Memory B cell (primary cell): ENCODE results near the gene ATP2A1.

Experiments
- ATAC-seq: fragments of 150-1000 bp; cut with Tn5 transposase; 2 replicates; pipeline ENCODE4 v1.10.0; 2021; ENCODE audit warnings: low read depth, mild to moderate bottlenecking, moderate library complexity
- DNase-seq, 2 donors: peaks; one replicate each; pipeline ENCODE4 v3.0.0; 2022; ENCODE audit warnings: low spot score in 2 of 2
- H3K27ac Mint-ChIP-seq: one replicate; pipeline ENCODE4 v1.8.0; 2022; ENCODE audit warnings: mild to moderate bottlenecking, moderate library complexity, mixed read lengths
- H3K27me3 Mint-ChIP-seq: one replicate; pipeline ENCODE4 v1.8.0; 2022; ENCODE audit warnings: mixed read lengths
- H3K36me3 Mint-ChIP-seq: one replicate; pipeline ENCODE4 v1.8.0; 2022; ENCODE audit warnings: mild to moderate bottlenecking, mixed read lengths
- H3K4me1 Mint-ChIP-seq: one replicate; pipeline ENCODE4 v1.8.0; 2022; ENCODE audit warnings: mixed read lengths
- H3K4me3 Mint-ChIP-seq: one replicate; pipeline ENCODE4 v1.8.0; 2022; ENCODE audit warnings: mild to moderate bottlenecking, moderate library complexity, mixed read lengths
- H3K9me3 Mint-ChIP-seq: one replicate; pipeline ENCODE4 v1.8.0; 2022; ENCODE audit warnings: mixed read lengths

Gene ATP2A1

DNA sequence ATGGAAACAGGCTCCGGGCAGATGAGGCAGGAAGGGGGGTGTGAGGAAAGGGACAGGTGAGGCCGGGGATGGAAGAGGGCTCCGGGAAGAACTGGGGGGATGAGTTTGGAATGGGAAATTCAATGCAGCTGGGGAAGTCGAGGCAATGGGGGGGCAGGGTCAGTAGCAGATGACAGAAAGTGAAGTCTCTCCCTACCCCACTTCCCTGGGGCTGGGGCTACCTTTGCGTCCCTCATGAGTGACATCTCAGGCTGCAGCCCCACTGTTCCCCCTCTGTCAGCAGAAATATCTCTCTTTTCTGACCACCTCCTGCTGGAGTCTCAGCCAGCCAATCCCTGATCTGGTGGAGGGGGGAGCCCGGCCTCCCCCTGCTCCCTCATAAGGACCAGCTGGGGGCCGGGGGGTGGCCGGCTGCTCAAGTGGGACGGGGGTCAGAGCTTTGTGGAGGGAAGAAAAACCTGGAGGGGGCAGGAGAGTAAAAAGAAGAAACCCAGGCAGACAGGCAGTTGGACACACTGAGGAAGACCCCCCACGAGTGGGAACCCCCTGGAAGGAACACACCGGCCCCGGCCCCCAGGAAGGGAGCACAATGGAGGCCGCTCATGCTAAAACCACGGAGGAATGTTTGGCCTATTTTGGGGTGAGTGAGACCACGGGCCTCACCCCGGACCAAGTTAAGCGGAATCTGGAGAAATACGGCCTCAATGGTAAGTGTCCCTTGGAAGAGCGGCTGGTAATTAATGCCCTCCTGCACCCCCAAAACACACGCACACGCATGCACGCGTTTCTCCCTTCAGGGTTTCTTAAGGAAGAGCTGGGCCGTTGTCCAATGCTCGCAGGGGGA lies at the start of gene ATP2A1:
Gene ATP2A1 (plus strand): TSS at position 406 of the 844 bp plus-strand sequence. CDS start 184 bp downstream, at position 590.
- Mint-ChIP-seq H3K27ac (no peak within 1 kb of the TSS), H3K36me3 (peaks cover 2% of the 10 kb centered on the region), H3K27me3 (peaks cover 11% of the 10 kb centered on the region), H3K9me3 (no peaks in the 10 kb centered on the region), H3K4me3 (peak within 1 kb of the TSS; percentile 87), H3K4me1 (peaks cover 16% of the 10 kb centered on the region)
- DNase-seq, result no peak
- no peak for ATAC-seq

DNA sequence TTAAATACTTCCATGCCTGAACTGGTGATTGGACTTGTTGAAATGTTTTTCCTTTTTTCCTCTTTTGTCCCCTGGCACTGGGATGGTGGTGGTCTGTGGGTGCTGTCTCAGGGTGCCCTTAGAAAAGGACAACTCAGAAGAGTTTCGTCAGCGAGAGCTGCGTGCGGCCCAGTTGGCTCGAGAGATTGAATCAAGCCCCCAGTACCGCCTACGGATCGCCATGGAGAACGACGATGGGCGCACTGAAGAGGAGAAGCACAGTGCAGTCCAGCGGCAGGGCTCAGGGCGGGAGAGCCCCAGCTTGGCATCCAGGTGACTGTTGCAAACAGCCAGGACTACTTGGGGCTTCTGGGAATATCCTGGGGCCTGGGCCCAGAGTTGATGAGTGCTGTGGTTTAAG lies 48.5 kb upstream of the ATP2A1 start:
- H3K36me3 Mint-ChIP-seq, result peaks cover 46% of the 10 kb centered on the region
- H3K27ac Mint-ChIP-seq, result no peak overlapping the region
- peaks cover 11% of the 10 kb centered on the region for H3K4me1 Mint-ChIP-seq
- ATAC-seq, result no peak
- DNase-seq, result no peak
- no peaks in the 10 kb centered on the region for H3K9me3 Mint-ChIP-seq
- H3K27me3 Mint-ChIP-seq, result no peaks in the 10 kb centered on the region
- no peak overlapping the region for H3K4me3 Mint-ChIP-seq

DNA sequence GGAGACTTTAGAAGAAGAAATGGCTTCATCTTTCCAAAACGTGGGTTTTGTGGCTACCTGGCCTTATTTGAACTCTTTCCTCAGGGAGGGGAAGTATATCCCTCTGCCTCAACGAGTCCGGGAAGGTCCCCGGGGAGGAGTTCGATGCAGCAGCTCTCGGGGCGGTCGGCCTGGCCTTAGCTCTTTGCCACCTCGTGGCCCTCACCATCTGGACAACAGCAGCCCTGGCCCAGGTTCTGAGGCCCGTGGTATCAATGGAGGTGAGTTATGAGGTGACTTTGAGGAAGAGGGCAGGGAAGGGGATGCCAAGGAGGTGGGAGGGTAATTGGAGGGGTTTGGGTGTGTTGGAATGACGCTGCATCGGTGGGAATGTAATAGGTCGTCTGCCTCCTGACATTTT lies 47.8 kb upstream of the ATP2A1 start:
- Mint-ChIP-seq H3K36me3 (peaks cover 48% of the 10 kb centered on the region), H3K9me3 (no peaks in the 10 kb centered on the region), H3K27me3 (no peaks in the 10 kb centered on the region), H3K4me3 (no peak overlapping the region), H3K27ac (no peak overlapping the region), H3K4me1 (peaks cover 7% of the 10 kb centered on the region)
- ATAC-seq, result no peak
- DNase-seq, result no peak

DNA sequence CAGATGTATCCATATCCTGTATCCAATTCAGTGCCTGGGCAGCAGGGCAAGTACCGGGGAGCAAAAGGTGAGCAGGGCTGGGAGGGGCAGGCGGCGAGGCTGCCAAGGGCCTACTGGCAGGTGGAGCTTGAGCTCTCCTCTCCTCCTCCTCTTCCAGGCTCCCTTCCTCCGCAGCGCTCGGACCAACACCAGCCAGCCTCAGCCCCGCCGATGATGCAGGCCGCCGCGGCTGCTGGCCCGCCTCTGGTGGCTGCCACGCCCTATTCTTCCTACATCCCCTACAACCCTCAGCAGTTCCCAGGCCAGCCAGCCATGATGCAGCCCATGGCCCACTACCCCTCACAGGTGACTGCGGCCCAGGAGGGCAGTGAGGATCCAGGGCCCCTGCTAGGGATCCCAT lies 43.9 kb upstream of the ATP2A1 start:
- no peaks in the 10 kb centered on the region for H3K9me3 Mint-ChIP-seq

DNA sequence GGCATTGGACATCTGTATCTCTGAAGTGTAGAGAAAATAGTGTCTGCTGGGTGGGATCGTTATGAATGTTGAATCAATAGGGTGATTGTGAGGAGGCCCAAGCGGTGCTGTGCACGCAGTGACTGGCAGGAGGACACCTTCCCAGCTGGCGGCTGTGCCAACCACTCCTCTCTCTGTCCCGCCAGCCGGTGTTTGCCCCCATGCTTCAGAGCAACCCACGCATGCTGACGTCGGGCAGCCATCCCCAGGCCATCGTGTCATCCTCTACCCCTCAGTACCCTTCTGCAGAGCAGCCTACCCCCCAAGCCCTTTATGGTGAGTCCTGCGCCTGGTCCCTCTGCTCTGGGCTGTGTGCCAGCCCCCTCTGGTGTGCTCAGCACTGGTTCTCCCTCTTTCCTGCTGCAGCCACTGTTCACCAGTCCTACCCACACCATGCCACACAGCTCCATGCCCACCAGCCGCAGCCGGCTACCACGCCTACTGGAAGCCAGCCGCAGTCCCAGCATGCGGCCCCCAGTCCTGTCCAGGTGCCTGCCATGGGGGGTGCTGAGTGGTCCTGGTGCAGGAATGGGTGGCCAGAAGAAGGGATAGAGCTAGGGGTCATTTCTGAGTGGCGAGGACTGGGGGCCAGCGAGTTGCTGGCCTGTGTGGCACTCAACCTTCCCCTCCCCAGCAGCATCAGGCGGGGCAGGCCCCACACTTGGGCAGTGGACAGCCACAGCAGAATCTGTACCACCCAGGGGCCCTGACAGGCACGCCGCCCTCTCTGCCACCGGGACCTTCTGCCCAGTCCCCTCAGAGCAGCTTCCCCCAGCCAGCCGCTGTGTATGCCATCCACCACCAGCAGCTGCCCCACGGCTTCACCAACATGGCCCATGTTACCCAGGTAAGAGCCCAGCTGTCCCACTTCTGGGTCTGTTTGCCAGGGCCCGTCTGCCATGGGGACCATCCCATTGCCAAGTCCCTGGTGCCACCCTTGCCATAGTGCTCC lies 43.1 kb upstream of the ATP2A1 start:
- Mint-ChIP-seq H3K4me1 (peaks cover 2% of the 10 kb centered on the region), H3K27ac (no peak overlapping the region), H3K36me3 (peaks cover 43% of the 10 kb centered on the region), H3K4me3 (no peak overlapping the region), H3K9me3 (no peaks in the 10 kb centered on the region), H3K27me3 (no peaks in the 10 kb centered on the region)
- DNase-seq (no peak), ATAC-seq (no peak)

More for the DNA sequence above, 43.9 kb upstream of the ATP2A1 start:
- Mint-ChIP-seq H3K4me3 (no peak overlapping the region), H3K4me1 (peaks cover 2% of the 10 kb centered on the region), H3K36me3 (peaks cover 45% of the 10 kb centered on the region), H3K27me3 (no peaks in the 10 kb centered on the region), H3K27ac (no peak overlapping the region)
- DNase-seq (no peak), ATAC-seq (no peak)

DNA sequence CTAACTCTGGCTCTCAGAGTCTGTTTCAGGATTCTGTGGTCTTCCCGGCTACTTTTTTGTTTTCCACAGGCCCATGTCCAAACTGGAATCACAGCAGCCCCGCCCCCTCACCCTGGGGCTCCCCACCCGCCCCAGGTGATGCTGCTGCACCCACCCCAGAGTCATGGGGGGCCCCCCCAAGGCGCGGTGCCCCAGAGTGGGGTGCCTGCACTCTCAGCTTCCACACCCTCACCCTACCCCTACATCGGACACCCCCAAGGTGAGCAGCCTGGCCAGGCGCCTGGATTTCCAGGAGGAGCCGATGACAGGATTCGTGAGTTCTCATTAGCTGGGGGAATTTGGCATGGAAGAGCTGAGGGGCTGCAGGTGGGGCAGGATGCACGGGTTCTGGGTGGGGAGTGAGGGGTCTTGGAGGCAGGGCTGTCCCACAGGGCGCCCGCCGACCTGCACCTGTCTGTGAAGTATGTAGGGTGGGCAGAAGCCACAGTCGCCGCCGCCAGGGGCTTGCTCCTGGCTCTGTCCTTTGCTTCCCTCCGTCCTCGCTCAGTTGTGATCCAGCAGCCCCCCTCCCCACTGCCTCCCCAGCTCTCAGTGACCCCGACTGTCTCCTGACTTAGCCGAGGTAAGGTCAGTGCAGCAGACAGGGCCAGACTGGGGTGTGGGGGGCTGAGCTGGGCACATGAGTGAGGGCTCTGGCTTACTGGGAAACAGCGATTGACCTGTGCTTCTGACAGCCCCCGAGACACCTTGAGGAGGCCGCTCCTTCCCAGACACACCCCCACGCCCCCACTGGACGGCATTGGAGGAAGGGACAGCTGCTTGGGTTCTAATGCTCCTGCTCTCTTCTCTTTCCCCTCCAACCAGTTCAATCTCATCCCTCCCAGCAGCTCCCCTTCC lies 42.2 kb upstream of the ATP2A1 start:
- no peak overlapping the region for H3K4me3 Mint-ChIP-seq
- peaks cover 2% of the 10 kb centered on the region for H3K4me1 Mint-ChIP-seq
- H3K27me3 Mint-ChIP-seq, result no peaks in the 10 kb centered on the region
- no peaks in the 10 kb centered on the region for H3K9me3 Mint-ChIP-seq
- ATAC-seq (no peak), DNase-seq (no peak)
- peak overlapping the region; percentile 55 for H3K27ac Mint-ChIP-seq
- H3K36me3 Mint-ChIP-seq, result peaks cover 36% of the 10 kb centered on the region

DNA sequence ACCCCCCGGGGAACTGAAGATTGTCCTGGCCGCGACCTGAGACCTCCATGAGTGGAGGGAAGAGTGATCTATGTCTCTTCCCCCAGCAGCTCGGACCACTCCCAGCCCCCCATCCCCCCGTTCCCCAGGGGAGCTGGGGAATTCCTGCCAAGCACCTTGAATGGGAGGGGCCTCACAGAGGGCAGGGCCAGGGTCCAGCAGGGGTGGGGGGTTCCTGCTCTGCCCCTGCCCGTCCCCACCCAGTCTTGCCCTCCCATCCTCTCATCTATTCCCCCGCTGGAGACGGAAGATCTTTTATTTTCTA lies 41.6 kb upstream of the ATP2A1 start:
- peak overlapping the region; percentile 55 for H3K27ac Mint-ChIP-seq
- no peaks in the 10 kb centered on the region for H3K9me3 Mint-ChIP-seq
- ATAC-seq, result peak; percentile 41
- H3K36me3 Mint-ChIP-seq, result peaks cover 36% of the 10 kb centered on the region
- no peak overlapping the region for H3K4me3 Mint-ChIP-seq
- peaks cover 2% of the 10 kb centered on the region for H3K4me1 Mint-ChIP-seq
- no peak for DNase-seq
- H3K27me3 Mint-ChIP-seq, result no peaks in the 10 kb centered on the region

DNA sequence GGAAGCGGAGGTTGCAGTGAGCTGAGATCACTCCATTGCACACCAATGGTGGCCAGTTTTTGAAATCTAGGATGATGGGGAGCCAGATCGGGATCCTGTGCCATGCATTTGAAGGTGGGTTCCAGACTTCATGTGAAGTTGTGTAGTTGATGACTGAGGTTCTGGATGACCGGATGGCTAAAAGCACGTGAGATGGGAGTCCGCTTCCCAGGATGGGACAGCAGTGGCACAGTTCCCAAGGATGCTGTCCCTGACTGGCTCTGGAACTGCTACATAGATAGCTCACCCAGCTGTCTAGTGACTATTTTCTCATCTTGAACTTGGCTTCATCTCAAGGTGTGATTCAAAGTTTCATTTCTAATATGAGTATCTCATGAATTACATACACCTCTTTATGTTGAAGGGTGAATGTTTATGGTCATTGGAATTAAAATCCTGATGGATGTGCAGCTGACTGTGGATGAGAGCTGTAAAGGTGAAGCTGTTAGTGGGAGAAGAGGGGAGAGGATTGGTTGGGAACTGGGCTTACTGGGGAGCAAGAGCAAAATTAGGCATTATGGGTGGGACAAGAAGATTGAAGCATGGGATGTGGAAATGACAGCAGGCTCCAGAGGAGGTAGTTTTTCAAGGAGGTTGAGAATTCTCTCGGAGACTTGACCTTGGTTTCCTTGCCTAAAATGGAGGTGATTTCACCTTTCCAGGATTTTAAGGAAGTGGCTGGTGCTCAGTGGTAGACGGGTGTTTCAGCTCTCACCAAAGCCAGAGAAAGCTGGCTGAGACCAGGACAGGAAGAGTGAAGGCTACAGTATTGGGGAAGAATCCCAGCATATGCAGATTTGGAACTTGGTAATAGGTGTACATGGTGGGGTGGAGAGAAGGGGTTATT lies 40.4 kb upstream of the ATP2A1 start:
- Mint-ChIP-seq H3K27me3 (no peaks in the 10 kb centered on the region), H3K27ac (peak overlapping the region; percentile 1), H3K4me3 (no peak overlapping the region), H3K9me3 (no peaks in the 10 kb centered on the region), H3K36me3 (peaks cover 32% of the 10 kb centered on the region), H3K4me1 (peaks cover 4% of the 10 kb centered on the region)
- ATAC-seq, result no peak
- DNase-seq, result no peak

DNA sequence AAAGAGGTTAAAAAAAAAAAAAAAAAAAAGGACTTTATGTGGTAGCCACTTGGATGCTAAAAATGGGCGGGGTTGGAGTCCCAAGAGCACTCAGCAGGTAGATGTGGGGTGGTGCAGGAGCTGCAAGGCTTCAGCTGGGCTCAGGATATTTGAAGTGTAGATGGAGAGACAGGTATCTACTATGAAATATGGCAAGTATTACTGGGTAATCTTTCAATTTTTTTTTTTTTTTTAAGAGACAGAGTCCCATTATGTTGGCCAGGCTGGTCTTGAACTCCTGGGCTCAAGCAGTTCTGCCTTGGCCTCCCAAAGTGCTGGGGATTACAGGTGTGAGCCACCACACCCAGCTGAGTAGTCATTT lies 39.8 kb upstream of the ATP2A1 start:
- Mint-ChIP-seq H3K4me3 (no peak overlapping the region), H3K4me1 (peaks cover 6% of the 10 kb centered on the region), H3K27ac (peak overlapping the region; percentile 1), H3K9me3 (no peaks in the 10 kb centered on the region), H3K27me3 (no peaks in the 10 kb centered on the region), H3K36me3 (peaks cover 29% of the 10 kb centered on the region)
- no peak for ATAC-seq
- no peak for DNase-seq

DNA sequence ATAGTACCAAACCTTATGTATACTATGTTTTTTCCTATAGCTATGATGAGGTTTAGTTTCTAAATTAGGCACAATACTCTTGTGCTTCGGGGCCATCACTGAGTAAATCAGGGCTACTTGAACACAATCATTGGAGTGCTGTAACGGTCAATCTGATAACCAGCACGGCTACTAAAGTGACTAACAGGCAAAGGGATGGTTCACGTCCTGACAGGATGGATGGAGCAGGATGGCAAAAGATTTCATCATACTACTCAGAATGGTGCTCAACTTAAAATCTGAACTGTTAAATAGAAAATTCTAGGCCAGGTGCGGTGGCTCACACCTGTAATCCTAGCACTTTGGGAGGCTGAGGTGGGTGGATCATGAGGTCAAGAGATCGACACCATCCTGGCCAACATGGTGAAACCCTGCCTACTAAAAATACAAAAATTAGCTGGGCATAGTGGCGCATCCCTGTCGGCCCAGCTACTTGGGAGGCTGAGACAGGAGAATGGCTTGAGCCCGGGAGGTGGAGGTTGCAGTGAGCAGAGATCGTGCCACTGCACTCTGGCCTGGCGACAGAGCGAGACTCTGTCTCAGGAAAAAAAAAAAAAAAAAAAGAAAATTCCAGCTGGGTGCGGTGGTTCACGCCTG lies 39.2 kb upstream of the ATP2A1 start:
- Mint-ChIP-seq H3K4me3 (no peak overlapping the region), H3K9me3 (no peaks in the 10 kb centered on the region), H3K4me1 (peaks cover 6% of the 10 kb centered on the region), H3K27me3 (no peaks in the 10 kb centered on the region), H3K36me3 (peaks cover 26% of the 10 kb centered on the region), H3K27ac (no peak overlapping the region)
- DNase-seq, result no peak
- ATAC-seq, result no peak

DNA sequence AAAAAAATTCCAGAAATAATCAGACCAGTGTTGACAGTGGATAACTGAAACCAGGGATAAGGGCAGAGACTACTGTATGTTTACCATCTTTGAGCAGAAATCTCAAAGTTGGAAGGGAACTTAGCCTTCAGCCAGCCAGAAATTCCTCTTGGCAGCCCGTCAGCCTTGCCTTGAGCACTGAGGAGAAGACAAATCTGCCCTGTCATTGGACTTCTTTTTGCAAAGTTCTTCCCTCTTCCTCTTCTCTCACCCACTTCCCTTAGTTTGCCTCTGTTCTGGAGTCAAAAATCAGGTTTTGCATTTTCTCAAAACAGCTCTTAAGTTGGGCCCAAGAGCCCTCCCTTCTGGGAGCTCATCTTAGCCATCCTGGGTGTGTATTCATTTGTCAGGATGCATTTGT lies 38.4 kb upstream of the ATP2A1 start:
- H3K4me3 Mint-ChIP-seq, result no peak overlapping the region
- H3K27ac Mint-ChIP-seq, result no peak overlapping the region
- H3K27me3 Mint-ChIP-seq, result no peaks in the 10 kb centered on the region
- peaks cover 11% of the 10 kb centered on the region for H3K4me1 Mint-ChIP-seq
- no peak for ATAC-seq
- no peaks in the 10 kb centered on the region for H3K9me3 Mint-ChIP-seq
- DNase-seq, result no peak
- peaks cover 23% of the 10 kb centered on the region for H3K36me3 Mint-ChIP-seq

DNA sequence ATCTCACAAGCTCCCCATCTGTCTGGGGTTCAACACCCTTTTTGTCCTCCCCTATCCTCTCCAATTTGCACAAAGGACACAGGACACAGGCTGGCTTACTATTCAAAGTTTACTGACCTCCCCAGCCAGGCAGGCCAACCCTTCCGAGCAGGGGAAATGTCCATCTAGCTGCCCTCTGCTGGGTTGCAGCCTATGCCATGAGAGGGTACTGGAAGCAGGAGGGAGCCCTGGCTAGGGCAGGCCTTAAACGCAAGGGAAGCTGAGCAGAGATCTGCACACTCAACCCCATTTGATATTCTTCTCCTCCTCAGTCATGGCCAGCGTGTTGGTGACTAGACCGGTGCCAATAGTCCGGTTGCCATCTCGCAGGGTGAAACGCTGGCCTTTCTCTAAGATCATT lies 35.6 kb upstream of the ATP2A1 start:
- Mint-ChIP-seq H3K9me3 (no peaks in the 10 kb centered on the region), H3K27me3 (no peaks in the 10 kb centered on the region), H3K4me3 (no peak overlapping the region), H3K36me3 (peaks cover 16% of the 10 kb centered on the region), H3K27ac (no peak overlapping the region), H3K4me1 (peaks cover 26% of the 10 kb centered on the region)
- DNase-seq (no peak), ATAC-seq (no peak)
